Activated CD4-positive, CD25-positive, alpha-beta regulatory T cell treated with anti-CD3 and anti-CD28 coated beads, Interleukin-2, amount 50 U/mL, for 72 hours (primary cell): ENCODE data around the gene UGT1A3.
"Not testable (repeated sequence)": the region's sequence is repeated elsewhere in the genome, so short reads cannot be mapped to it uniquely, and the experiment has no call there.

ENCODE experiments used
- DNase-seq: peaks from one replicate; pipeline ENCODE4 v3.0.0; 2021

The UGT1A3 gene

DNA sequence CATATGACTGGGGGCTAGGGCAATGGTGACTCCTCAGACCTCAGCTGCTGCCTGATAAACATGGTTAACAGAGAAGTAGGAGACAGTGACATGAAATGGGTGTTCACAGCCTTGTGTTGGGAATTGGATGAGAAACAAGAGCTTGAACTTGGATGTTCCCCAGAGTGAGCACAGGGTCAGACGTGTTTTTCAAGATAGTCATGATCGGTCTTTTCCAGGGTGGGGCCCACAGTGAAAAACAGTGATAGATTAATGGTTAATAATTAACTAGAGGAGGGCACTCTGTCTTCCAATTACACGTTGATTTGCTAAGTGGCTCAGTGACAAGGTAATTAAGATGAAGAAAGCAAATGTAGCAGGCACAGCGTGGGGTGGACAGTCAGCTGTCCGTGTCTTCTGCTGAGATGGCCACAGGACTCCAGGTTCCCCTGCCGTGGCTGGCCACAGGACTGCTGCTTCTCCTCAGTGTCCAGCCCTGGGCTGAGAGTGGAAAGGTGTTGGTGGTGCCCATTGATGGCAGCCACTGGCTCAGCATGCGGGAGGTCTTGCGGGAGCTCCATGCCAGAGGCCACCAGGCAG, at the start of gene UGT1A3:
Gene UGT1A3 (plus strand): TSS at position 320 of the 579 bp plus-strand sequence. CDS start 85 bp downstream, at position 405.
- no peak for DNase-seq

DNA sequence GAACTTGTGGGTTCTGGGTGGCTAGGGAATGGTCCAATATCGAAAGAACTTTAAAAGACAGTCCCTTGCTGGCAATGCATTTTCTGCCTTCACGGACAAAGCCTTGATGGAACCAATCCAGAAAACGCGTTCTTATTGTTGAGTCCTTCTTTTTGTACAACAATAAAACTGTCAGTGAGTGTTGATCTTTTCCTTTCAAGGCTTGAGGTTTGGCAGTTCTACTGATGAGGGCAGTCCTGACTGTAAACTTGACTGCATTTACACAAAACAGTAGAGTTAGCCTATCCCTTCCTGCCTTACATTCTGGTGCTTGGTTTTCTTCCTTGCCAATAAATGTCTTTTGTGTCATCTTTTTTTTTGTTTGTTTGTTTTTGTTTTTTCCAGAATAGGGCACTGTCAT, 49.6 kb upstream of the UGT1A3 start:
- no peak for DNase-seq

DNA sequence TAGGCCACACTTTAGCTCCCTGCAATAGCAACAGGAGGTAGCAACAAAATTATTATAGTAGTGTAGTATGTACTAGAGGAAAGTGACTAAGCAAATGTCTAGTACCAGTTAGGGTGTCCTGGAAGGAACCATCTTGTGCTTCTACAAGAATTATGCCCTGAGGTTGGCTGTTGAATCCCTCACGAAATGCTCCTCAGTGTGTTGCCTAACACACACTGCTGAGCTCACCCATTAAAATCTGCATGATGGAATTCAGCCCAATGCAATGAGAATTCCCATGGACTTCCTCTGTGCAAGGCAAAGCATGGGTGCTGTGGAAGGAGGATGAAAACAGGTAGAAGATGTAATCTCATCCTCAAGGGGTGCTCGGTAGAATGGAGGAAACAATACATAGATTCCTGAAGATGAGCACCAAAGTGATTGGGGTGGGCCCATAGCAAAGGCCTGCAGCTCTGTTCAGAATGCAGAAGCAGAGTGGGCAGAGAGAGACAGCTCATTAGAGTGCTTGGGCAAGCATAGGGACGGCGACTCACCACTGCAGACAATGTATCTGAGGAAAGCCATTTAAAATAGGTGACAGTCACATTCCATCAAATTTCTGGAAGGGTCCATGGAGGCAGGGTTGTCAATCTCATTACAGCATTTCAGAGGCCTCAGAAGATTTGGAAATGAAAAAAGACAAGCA, 48.3 kb upstream of the UGT1A3 start:
- DNase-seq: no peak

DNA sequence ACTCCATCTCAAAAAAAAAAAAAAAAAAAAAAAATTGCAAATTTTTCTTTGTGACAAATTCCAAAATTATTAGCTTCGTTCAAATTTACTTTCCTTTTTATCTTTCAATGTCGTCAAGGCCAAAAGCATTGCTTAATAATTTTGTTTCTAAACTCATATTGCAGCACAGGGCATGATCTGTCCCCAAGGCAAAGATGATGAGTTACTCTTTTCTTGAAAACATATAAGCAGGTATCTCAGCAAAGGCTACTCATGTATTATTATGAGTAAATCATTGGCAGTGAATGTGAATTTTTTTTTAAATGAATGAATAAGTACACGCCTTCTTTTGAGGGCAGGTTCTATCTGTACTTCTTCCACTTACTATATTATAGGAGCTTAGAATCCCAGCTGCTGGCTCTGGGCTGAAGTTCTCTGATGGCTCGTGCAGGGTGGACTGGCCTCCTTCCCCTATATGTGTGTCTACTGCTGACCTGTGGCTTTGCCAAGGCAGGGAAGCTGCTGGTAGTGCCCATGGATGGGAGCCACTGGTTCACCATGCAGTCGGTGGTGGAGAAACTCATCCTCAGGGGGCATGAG, 47.2 kb upstream of the UGT1A3 start, which contains the start of gene UGT1A7:
Gene UGT1A7 (plus strand): TSS at position 381 of the 579 bp plus-strand sequence. CDS start 37 bp downstream, at position 418.
- no peak for DNase-seq

DNA sequence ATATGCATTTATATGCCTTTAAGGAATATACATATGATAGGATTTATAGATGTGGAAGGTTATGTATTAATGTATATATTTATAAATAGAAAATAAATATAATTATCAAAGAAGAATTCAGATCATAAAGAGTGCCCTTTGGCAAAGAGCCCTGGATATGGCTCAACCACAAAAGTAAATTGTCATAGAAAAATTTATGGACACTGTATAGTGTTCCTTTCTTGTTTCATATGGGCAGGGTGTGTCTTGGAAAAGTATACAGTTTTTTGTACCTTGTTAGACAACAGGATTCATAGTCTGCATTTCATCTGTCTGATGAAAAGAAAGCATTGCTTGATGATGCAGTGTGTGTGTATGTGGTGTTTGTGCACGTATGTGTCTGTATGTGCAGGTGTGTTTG, 44.2 kb upstream of the UGT1A3 start:
- DNase-seq: no peak

DNA sequence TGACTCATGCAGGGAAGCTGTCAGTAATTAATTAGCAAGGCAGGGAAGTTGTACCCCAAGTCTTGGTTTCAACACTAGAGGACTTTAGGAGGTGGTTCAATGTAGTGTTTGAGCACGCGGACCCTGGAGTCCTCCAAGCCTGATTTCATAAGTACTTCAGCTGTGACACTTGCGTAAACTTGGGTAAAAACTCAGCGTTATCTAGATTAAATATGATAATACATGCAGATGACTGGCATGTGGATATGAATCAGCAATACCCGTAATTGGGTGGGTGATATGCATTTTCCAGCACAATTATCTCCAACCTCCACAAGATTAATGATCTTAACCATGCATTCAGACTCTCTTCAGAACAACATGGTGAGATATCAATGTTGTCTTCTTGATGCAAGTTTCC, 41.9 kb upstream of the UGT1A3 start:
- DNase-seq: no peak

DNA sequence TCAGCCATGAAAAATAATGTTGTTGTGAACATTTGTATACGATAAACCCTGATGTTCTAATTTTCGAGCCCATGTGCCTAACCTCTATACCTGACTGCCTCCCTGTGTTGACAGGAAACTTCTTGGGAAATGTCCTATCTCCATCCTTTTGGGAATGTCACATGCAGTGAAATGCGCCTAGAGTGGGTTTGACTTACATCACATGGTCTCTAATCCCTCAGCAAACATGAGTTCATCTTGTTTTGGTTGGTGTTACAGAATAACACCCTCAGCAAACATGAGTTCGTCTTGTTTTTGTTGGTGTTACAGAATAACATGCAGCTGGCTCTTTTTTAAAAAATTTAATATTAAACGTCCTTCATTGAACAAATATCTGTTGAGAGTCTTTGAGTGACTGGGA, 40.5 kb upstream of the UGT1A3 start:
- no peak for DNase-seq

DNA sequence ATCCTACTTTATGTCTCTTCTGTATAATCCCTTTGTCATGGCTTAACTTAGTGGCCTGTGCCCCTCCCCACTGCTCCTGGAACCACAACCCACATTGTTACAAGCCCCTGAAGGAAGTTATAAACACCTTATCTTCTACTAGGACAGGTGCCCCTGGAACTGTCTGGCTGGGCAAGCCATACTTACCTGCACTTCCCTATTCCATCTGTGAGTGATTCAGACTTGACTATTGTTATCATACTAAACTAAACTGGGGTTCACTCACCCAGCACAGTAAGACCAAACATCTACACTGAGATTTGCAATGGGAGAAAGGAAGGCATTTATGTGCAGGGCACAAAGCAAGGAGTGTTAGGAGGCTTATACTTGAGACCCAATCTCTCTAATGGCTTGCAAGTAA, 39.8 kb upstream of the UGT1A3 start:
- DNase-seq: no peak

DNA sequence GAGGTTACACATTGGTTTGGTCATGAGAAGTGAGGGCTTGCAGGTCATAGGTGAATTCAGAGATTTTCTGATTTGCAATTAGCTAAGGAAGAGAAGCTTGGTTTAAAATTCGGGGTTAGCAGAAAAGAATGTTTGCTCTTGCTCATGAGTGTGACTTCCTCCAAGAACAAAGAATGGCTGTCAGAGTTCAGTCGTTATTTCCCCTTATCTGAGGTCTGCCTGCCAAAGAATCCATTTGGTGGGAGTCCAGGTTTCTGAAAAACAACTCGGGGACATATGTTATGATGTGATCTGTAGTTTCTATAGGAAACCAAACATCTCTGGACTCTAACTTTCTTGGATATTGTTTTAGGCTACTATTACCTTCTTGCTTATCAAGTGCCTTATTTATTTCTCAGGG, 39.3 kb upstream of the UGT1A3 start:
- DNase-seq: no peak

DNA sequence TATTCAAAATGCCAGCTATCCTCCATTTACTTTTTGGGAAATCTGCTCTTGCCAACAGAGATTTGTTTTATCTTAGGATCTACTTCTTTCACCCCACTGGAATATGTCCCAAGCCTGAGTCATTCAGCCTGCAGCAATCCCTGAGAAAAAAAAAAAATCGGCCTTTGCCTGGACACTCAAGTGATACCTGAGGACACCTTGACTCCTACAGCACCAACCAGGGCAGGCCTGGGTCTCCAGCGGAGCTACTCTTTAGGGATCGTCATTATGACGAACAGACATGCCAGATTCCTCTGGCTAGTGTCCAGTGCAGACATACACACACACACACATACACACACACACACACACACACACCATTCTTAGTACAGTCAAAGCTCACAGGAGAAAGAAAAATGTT, 38.4 kb upstream of the UGT1A3 start:
- DNase-seq: no peak

DNA sequence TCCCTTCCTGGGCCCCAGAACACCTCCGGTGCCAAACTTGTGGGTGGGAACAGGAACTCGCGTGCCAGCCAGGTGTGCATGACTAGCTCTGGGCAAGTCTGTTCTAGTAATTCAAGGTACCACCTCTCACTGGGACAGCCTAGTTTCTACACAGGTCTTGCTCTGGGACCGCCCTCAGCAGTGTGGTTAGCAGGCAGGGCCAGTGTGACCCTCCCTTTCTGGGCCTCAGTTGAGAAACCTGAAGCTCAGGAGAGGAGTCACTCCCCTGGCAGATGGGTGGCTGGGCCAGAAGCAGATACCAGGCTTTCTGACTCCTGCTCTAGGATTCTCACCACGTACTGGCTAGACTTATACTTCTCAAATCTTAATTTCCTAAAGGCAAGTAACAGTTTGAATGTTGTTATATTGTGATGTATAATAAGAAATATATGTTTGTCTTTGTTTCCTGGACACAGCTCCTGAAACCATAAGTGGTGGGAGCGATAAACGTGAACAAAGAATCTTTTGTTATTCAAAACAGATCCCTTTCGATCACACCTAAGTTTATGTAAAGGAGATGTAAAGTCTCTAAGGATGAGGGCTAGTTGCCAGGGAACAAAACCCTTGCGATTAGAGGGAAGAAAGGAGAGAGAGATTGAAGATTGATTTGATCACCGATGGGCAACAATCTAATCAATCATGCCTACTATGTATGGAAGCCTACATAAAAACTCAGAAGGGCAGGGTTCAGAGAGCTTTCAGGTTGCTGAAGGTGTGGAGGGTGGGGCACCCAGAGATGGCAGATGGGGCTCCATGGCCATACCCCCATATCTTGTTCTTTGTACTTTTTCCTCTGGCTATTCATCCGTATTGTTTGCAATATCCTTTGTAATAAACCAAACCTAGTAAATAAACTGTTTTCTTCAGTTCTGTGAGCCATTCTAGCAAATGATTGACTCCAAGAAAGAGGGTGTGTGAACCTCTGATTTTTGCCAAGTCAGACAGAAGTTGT, 37.1 kb upstream of the UGT1A3 start:
- no peak for DNase-seq

DNA sequence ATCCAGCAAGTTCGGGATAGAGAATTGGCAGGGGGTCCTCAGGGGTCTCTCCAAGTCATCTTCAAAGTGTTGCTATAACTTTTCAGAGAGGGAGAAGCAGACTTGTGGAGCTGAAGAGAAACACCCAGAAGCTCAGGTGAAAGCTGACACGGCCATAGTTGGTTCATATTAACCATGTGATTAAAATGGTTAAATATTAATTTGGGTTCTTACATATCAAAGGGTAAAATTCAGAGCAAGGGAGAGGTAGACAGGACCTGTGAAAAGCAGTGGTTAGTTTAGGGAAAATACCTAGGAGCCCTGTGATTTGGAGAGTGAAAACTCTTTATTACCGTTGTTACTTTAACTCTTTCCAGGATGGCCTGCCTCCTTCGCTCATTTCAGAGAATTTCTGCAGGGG, 36.2 kb upstream of the UGT1A3 start, which contains the start of gene UGT1A6:
Gene UGT1A6 (plus strand): TSS at position 243 of the 400 bp plus-strand sequence. CDS start 115 bp downstream, at position 358.
- no peak for DNase-seq

DNA sequence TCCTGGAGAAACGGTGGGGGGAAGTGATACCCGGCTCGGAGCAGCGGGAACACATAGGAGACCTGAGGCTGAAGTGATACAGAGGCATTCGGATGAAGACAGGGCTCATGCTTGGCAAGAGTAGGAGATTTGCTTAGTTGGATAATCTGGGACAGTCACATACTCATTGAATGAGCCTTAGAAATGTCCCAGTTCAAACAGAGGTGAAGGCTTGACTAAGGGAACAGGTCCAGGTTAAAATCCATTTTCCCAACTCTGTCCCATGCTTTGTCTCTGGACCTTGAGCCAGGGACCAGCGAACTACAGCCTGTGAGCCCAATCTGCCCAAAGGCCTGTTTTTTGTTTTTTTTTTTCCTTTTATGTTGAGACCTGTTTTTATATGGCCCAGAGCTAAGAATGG, 34.9 kb upstream of the UGT1A3 start:
- DNase-seq: no peak

DNA sequence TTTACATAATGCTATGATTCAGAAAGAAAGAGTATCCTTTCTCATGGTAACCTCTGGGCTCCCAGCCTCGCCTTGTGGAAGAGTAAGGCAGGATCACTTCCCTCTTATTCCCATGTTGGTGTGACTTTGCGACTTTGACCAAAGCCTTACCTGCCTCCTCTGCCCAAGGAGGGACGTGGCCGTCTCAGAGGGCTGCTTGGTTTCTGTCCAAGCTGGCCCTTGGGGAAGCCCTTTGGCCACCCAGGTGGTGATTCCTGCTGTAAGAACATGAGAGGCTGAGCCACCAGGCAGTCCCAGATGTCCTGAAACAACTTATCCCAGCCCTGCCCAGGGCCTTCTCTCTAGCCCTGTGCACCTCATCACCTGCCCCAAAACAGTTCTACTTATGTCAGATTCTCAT, 30.1 kb upstream of the UGT1A3 start:
- DNase-seq: no peak

DNA sequence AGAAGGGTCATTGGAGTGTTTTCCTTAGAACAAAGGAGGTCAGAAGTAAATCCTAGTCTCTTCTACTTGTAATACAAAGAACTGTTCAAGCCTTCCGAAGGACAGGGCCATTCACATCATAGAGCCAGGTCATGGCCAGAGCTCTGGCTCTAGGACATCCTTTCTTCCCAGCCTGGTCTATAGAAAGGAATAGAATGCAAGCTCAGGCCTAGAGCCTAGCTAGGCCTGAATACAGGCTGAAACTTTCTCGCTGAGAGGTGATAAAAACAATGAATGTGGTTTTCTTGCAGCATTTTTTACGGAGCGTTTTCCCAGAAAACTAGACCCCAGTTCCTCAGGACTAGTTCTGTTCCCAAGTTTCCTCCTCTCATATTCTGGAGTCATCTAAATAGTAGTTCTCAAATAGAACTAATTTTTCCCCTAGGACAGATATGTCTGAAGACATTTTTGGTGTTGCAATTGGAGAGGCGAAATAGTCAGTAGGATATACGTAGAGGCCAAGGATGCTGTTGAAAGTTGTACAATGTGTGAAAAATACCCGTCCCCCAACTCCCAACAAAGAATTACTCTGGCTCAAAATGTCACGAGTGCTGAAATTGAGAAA, 29.3 kb upstream of the UGT1A3 start:
- no peak for DNase-seq

DNA sequence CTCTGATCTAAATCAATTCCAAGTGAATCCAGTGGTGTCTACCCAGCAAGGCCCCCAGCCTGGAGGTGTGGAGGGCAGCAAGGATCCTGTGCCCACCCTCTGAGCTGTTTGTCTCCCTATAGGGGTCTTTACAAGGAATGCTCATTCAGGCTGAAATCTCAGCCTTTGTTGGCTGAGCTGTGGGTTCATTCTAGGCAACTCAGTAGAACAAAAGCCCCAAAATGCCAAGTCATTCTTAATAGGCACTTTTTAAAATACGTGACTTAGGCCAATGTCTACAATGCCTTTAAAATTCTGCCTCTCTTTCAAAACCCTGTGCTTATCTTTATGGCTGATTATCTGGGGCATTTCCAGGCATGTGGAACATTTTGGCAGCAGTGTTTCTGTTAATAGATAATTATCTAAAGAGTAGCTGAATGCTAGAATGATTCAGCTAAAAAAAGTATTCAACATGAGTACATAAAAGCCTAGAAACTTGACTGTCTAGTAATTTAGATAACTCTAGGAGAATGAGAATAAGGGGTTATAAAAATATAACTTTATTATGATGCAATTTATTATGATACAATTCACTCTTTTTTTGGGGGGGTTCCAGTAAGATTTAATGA, 28.7 kb upstream of the UGT1A3 start:
- no peak for DNase-seq

DNA sequence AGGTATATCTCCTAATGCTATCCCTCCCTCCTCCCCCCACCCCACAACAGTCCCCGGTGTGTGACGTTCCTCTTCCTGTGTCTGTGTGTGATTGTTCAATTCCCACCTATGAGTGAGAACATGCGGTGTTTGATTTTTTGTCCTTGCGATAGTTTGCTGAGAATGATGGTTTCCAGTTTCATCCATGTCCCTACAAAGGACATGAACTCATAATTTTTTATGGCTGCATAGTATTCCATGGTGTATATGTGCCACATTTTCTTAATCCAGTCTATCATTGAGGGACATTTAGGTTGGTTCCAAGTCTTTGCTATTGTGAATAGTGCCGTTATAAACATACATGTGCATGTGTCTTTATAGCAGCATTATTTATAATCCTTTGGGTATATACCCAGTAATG, 28.0 kb upstream of the UGT1A3 start:
- not testable (repeated sequence) for DNase-seq

DNA sequence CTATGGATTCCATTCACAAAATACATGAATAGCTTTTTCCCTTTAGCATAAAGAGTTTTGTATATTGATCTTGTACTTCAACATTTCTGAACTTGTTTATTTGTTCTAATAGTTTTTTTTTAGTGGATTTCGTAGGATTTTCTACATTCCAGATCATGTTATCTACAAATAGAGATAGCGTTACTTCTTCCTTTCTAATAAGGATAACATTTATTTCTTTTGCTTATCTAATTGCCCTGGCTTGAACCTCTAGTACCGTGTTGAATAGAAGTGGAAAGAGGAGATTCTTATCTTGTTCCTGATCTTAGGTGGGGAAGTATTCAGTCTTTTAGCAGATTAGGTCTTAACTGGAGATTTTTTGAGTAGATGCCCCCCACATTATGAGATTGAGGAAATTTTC, 26.6 kb upstream of the UGT1A3 start:
- no peak for DNase-seq

DNA sequence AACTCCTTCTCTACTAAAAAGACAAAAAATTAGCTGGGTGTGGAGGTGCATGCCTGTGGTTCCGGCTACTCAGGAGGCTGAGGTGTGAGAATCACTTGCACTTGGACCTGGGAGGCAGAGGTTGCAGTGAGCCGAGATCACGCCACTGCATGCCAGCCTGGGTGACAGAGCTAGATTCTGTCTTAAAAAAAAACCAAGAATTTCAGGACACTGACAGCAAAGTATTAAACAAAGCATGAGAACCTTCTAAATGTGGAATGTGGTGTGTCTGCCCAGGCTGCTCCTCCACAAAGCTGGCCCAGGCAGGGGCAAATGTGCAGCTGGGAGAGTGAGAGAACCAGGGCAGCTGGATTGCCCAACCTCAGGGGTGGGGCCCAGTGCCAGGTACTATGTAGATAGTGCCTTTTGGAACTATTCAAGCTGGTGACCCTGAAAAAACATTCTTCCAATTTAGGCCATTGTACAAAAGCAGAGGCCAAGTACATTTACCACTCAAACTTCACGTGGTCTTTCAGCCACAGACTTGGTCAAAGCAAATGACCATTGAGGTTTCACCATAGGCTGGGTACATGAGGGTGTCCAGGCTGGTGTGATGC, 22.8 kb upstream of the UGT1A3 start:
- DNase-seq: no peak

DNA sequence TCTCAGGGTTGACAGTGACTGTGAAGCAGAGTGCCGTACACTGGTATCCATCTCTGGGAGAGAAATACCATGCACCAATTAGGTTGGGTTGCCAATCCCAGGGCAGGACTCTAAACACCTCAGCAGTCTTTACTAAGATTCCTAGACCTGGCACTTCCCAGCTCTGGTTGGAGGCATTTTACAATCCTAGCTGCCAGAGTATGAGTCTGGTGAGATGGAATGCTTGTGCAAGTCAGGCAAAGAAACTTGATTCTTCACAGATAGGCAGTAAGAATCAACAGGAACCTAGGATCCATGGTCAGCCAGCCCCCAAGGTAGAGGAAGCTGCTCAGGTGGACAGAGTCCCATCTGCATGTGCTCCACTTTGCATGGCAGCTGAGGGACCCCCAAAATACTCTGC, 22.1 kb upstream of the UGT1A3 start:
- no peak for DNase-seq

DNA sequence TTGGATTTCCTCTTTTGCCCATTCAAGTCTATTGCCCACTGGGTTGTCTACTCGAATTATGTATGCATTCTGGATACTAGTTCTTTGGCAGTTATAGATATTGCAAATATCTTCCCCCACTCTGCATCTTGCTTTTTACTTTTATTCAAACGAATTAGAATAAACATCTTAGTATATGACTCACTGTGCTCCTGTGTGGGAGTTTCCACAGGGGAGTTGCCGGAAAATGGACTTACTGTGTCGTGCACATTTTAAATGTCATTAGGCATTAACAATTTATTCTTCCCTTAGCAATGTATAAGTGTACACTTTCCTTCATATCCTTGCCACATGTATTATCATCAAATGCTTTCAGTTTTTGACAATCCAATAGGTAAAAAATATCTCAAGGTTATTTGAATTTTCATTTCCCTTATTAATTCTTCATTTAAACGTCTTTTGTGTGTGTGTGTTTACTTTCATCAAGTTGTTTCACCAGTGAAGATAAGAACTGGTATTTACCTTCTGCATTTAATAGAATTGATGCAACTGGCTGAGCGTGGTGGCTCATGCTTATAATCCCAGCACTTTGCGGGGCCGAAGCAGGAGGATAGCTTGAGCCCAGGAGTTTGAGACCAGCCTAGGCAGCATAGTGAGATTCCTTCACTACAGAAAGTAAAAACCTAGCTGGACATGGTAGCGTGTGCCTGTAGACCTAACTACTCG, 20.8 kb upstream of the UGT1A3 start:
- no peak for DNase-seq
